Right cardiac atrium (tissue), 5 donors: ENCODE measurements around the gene ZNF618. TPM values are rescaled to one million over a fixed set of nuclear protein-coding genes. Genes with fewer than 3 reads are reported as not detected.

Source experiments
- ATAC-seq, 2 donors: fragments of 200-7000 bp; cut with Tn5 transposase; one replicate each; pipeline versions ENCODE4 v1.8.0 to v1.9.1; 2020; ENCODE audit warnings: moderate library complexity in 2 of 2, mild to moderate bottlenecking in 1 of 2
- DNase-seq, 3 donors: peaks; one replicate each; pipeline ENCODE4 v3.0.0-alpha.2; 2020
- H3K27ac ChIP-seq: one replicate; pipeline ENCODE4 v1.5.1; 2013; ENCODE audit warnings: mild to moderate bottlenecking, low read length, control low read depth, moderate library complexity
- H3K27me3 ChIP-seq: one replicate; pipeline ENCODE4 v1.6.1; 2013; ENCODE audit not compliant: control insufficient read depth, insufficient read depth
- H3K4me1 ChIP-seq: one replicate; pipeline ENCODE4 v1.6.1; 2013; ENCODE audit warnings: low read length; ENCODE audit not compliant: control insufficient read depth, insufficient read depth
- H3K4me3 ChIP-seq: one replicate; pipeline ENCODE4 v1.5.1; 2013; ENCODE audit warnings: low read length, control low read depth
- H3K9me3 ChIP-seq: one replicate; pipeline ENCODE4 v1.6.1; 2013; ENCODE audit warnings: low read length; ENCODE audit not compliant: control insufficient read depth
- WGBS: extraction: QIAGEN DNeasy Blood & Tissue Kit; methylation state at CpG from one replicate; pipeline ENCODE4 v1.1.7; 2013; 5-methylcytosine and 5-hydroxymethylcytosine counted together
- intact Hi-C, 4 donors: fragments of 100-400 bp; cut with DNase I; formaldehyde crosslinking; loops; one replicate each; pipeline versions ENCODE4 v1.11.0 to v1.14.0; 2022 to 2023
- polyA plus RNA-seq: library from polyadenylated mRNA; stranded (reverse); fragments of 200-250 nt; gene quantifications from one replicate; pipeline ENCODE4 v1.2.3, GENCODE V29; 2013
- total RNA-seq, 4 donors: library from RNA; stranded (reverse); fragmentation: NEBNext Ultra II Directional; extraction: Animal tissue kit (Norgen Biotek cat#: 25700); gene quantifications; one replicate each; pipeline ENCODE4 v1.2.1, GENCODE V29; 2021
- donor health status: healthy with polysubstance abuse.
- donor health status: DM: no; HTN: yes; CAD: no.
- donor health status: DM: no; HTN: no; CAD: no.
- donor health status: DM: no; HTN: yes; CAD: no; lungs with severe emphysema.
- donor health status: DM: yes; HTN: yes; CAD: no.

Gene ZNF618
- total and polyA plus RNA-seq, 5 donors: 1.4 to 3.3 (median 2.7) TPM

DNA sequence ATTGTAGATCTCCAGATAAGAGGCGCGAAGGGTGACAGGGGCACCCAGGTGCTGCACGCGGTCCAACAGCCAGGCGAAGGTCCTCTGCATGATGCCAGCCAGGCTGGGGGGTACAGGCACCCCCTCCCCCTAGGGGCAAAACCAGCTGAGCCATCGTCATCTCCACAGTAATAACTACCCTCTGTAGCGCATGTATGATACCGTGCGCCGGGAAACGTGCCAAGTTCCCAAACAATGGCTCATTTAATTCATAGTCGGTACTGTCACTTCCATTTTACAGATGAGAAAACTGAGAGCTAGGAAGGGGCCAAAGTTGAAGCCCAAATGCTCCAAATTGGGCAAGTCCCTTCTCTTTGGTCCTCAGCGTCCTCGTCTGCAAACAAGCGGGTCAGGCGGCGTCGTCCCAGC, 221.5 kb downstream of the ZNF618 start:
- H3K4me1 ChIP-seq: no peaks in the 10 kb centered on the region
- peak overlapping the region; percentile 68 for H3K4me3 ChIP-seq
- no peak overlapping the region for H3K27ac ChIP-seq
- H3K27me3 ChIP-seq: no peaks in the 10 kb centered on the region
- ATAC-seq: no peak
- DNase-seq: no peak
- 22% methylated on average over 18 of the region's 18 CpGs for WGBS
- intact Hi-C loops: no loop called here
- H3K9me3 ChIP-seq: no peaks in the 10 kb centered on the region

DNA sequence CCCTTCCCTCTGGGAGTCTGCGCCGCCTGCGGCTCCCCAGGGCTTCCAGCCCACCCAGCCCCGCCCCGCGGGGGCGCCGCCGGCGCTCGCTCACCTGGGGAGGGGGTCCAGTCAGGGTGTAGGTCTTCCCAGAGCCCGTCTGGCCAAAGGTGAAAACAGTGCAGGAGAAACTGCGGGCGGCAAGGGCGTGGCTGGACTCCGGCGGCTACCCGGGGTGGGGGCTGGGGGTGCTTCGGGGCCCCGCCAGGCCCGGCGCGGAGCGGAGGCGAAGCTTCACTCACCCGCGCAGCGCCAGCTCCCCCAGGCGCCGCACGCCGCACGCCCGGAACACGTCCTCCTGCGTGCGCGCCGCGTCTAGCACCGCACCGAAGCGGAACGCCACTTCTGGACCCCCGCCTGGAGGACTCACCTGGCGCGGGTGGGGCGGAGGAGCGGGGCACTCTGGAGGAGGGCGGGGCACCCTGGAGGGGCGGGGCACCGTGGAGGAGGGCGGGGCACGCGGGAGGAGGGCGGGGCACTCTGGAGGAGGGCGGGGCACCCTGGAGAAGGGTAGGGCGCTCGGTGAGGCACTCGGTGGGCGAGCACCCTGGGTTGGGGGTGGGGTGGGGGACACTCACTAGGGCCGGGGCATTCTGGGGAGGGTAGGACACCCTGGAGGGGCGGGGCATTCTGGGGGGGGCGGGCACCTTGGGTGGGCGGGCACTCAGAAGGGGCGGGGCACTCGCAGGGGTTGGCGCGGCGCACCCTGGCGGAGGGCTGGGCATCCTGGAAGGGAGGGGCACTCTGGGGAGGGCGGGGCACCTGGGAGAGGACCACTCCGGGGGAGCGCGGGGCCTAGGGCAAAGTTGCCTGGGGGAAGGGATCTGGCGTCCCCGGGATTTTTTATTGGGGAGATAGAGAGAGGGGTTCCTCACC, 222.2 kb downstream of the ZNF618 start:
- Histone ChIP-seq H3K4me1 (no peaks in the 10 kb centered on the region), H3K4me3 (peak overlapping the region; percentile 68), H3K9me3 (no peaks in the 10 kb centered on the region), H3K27ac (no peak overlapping the region), H3K27me3 (no peaks in the 10 kb centered on the region)
- peak; percentile 81 to 82 for ATAC-seq
- intact Hi-C loops: no loop called here
- peak; percentile 39 to 78 (median 75) for DNase-seq
- WGBS: 2% methylated on average over 77 of the region's 77 CpGs

DNA sequence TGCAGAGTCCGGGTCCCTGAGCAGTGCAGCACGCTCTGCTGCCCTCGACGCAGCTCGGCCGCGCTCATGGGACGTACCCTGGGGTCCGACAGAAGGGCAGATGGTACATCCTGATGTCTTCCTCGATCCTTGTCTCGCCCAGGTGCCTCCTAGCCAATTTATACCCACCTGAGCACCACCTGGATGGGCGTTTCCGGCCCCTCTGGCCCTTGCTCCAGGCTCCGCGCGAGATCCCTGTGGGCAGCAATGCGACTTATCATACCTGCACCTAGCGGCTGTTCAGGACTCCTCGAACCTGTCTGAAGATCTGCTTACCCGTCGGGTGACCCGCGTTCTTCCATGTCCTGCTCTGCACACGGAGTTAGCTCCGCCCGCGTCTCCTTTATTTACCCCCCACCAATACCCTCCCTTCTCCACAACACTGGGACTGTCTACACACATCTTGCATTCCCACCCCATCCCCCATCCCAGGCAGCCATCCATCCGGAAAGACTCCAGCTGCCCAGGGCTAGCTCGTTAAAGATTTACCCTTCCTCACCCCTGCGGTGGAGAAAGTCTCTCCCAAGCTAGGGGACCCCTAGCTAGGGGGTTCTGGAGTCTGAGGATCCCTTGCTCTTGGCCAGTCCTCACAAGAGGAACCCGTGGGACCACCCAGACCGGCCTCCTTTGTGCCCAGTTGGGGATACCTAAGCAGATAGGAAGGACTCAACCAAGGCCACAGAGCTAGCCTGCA, 223.0 kb downstream of the ZNF618 start, which contains the start of gene KIF12:
KIF12 (minus strand) TSS at position 357 of the 733 bp plus-strand sequence; CDS start at position 341, 16 bp downstream.
- Histone ChIP-seq H3K27me3 (no peaks in the 10 kb centered on the region), H3K9me3 (no peaks in the 10 kb centered on the region), H3K4me3 (peak within 1 kb of the TSS; percentile 68), H3K4me1 (no peaks in the 10 kb centered on the region), H3K27ac (no peak within 1 kb of the TSS)
- DNase-seq (no peak), ATAC-seq (peak in 1 of 2 donors; percentile 14)
- intact Hi-C loops: no loop called here
- 26% methylated on average over 32 of the region's 32 CpGs for WGBS

DNA sequence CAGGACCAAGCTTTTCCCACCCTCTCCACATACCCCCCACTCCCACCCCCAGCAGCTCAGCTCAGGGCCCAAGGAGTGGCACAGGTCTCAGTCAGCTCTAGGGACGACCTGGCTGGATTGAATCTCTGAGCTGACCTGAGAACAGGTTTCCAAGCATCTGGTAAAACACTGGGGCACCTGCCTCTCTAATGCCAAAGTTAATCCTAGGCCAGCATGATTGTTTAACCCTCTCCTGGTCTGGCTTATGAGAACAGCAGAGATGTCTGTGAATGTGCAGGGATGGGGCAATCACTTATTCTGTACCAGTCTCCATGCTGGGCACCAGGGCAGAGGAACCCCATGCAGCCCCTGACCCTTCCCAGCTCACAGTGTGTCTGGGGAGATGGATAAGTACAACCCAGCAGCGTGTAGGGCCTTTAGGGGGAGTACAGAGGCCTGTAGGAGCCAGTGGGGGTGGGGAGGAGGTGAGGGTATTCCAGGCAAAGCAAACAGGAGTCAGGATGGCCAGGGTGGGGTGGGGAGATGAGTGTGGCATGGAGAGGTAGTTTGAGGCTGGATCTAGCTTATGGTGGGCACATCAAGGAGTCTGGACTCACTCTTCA, 223.7 kb downstream of the ZNF618 start:
- no peaks in the 10 kb centered on the region for H3K4me1 ChIP-seq
- H3K4me3 ChIP-seq: no peak overlapping the region
- no peaks in the 10 kb centered on the region for H3K27me3 ChIP-seq
- WGBS: 60% methylated on average over 2 of the region's 2 CpGs
- intact Hi-C loops: no loop called here
- no peak overlapping the region for H3K27ac ChIP-seq
- H3K9me3 ChIP-seq: no peaks in the 10 kb centered on the region
- DNase-seq: no peak
- no peak for ATAC-seq

DNA sequence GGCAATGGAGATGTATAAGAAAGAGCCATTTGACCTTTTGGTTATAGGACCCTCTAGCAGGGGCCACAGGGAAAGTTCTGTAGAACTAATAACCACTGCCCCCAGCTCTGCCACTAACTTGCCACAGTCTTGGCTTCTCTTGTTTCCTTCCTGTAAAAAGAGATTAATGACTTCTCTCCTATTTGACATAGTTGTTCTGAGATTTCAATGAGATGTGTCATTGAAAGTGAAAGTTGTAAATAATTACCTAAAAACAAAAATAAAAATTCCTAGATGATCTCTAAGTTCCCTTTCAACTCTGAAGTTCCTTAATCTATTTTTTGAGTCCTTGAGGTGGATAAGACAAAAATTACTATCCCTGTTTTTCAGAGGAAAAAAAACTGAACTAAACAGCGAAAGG, 224.4 kb downstream of the ZNF618 start:
- DNase-seq (no peak), ATAC-seq (no peak)
- Histone ChIP-seq H3K4me1 (no peaks in the 10 kb centered on the region), H3K9me3 (no peaks in the 10 kb centered on the region), H3K27ac (no peak overlapping the region), H3K4me3 (no peak overlapping the region), H3K27me3 (no peaks in the 10 kb centered on the region)
- intact Hi-C loops: no loop called here
- 92% methylated on average over 1 of the region's 1 CpG for WGBS

DNA sequence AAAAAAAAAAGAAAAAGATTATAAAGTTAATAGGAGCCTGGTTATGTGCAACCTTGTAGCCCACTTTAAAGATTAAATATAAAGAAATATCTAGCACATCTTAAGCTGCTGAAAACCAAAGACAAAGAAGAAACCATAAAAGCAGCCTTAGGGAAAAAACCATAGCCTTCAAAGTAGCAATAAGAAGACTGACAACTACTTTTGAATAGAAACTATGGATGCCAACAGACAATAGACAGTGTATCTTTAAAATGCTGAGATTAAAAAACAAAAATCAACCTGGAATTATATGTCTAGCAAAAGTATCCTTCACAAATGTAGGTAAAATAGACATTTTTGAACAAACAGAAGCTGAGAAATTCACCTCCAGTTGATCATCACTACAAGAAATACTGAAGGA, 226.4 kb downstream of the ZNF618 start:
- no peak for ATAC-seq
- Histone ChIP-seq H3K4me3 (no peak overlapping the region), H3K27me3 (no peaks in the 10 kb centered on the region), H3K9me3 (no peaks in the 10 kb centered on the region), H3K27ac (no peak overlapping the region), H3K4me1 (no peaks in the 10 kb centered on the region)
- intact Hi-C loops: no loop called here
- no peak for DNase-seq

DNA sequence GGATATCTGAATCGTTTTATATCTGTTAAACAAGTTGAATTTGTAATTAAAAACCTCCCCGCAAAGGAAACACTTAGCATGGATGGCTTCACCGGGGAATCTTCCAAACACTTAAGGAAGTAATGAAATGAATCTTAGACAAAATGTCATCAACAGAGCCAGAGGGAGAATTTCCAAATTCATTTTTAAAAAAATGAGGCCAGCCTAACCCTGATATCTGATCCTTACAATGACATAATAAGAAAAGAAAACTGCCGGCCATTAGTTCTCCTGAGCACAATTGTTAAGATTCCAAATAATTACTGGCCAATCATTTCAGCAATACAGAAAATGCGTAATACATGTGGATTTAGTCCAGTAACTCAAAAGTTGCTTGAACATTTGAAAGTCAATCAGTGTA, 229.1 kb downstream of the ZNF618 start:
- 49% methylated on average over 5 of the region's 5 CpGs for WGBS
- H3K27ac ChIP-seq: no peak overlapping the region
- H3K4me3 ChIP-seq: no peak overlapping the region
- intact Hi-C loops: loop anchor here in 3 of 4 donors (5.0 kb wide), 2 partner anchors 47 to 187 kb away; no protein-coding TSS in a partner anchor
- no peaks in the 10 kb centered on the region for H3K4me1 ChIP-seq
- H3K27me3 ChIP-seq: no peaks in the 10 kb centered on the region
- ATAC-seq (no peak), DNase-seq (no peak)
- H3K9me3 ChIP-seq: no peaks in the 10 kb centered on the region

Other genes starting within 250 kb of the ZNF618 start
- under 1 TPM in 1 of 4 donors, not detected in 3; 0.81 TPM for gene AMBP, start 202.0 kb downstream of the ZNF618 start, total RNA-seq
- gene AMBP, start 202.0 kb downstream of the ZNF618 start, polyA plus RNA-seq: 0.11 TPM
- under 1 TPM in 2 of 4 donors, not detected in 2; 0.11 to 0.44 TPM for gene KIF12, start 223.0 kb downstream of the ZNF618 start, total RNA-seq
- 0.23 TPM for gene KIF12, start 223.0 kb downstream of the ZNF618 start, polyA plus RNA-seq